GM21360 (cell line): Measurements from ENCODE around the gene CTBP1.
"Not testable (repeated sequence)": the region's sequence is repeated elsewhere in the genome, so short reads cannot be mapped to it uniquely, and the experiment has no call there.

Experiments used
- ATAC-seq: cut with Tn5 transposase; IDR thresholded peaks from one replicate; pipeline ENCODE4 v1.9.1; 2021; ENCODE audit warnings: mild to moderate bottlenecking, moderate library complexity; ENCODE audit not compliant: unreplicated experiment

CTBP1 gene

GRCh38 chr4:1248245-1249147 lies at the start of gene CTBP1:
Gene CTBP1, minus strand, starts transcription at chr4:1249130. Its CDS starts 7,799 bp downstream, at chr4:1241331.
- peak; percentile 39 for ATAC-seq

GRCh38 chr4:1298461-1298860 lies 49.5 kb upstream of the CTBP1 start:
- ATAC-seq, result no peak

GRCh38 chr4:1297456-1298325 lies 48.8 kb upstream of the CTBP1 start:
- no peak for ATAC-seq

GRCh38 chr4:1297023-1297395 lies 48.1 kb upstream of the CTBP1 start:
- ATAC-seq, result no peak

GRCh38 chr4:1296324-1297022 lies 47.5 kb upstream of the CTBP1 start:
- no peak for ATAC-seq

- no peak for ATAC-seq
These were observed 46.6 kb upstream of the CTBP1 start for GRCh38 chr4:1295405-1296055.

- ATAC-seq, result no peak
These were observed 46.0 kb upstream of the CTBP1 start for GRCh38 chr4:1294891-1295290.

- no peak for ATAC-seq
These were observed 45.5 kb upstream of the CTBP1 start for GRCh38 chr4:1294424-1294823.

GRCh38 chr4:1293991-1294390 lies 45.1 kb upstream of the CTBP1 start:
- no peak for ATAC-seq

- no peak for ATAC-seq
These were observed 44.6 kb upstream of the CTBP1 start for GRCh38 chr4:1293531-1293941.

GRCh38 chr4:1292703-1293011 lies 43.7 kb upstream of the CTBP1 start:
- not testable (repeated sequence) for ATAC-seq

- ATAC-seq, result no peak
These were observed 43.2 kb upstream of the CTBP1 start for GRCh38 chr4:1291996-1292702.

GRCh38 chr4:1291091-1291490 lies 42.2 kb upstream of the CTBP1 start:
- no peak for ATAC-seq

GRCh38 chr4:1290165-1290977 lies 41.4 kb upstream of the CTBP1 start:
- ATAC-seq, result peak; percentile 2

GRCh38 chr4:1289207-1290164 lies 40.6 kb upstream of the CTBP1 start, which contains the start of gene MAEA:
Gene MAEA, plus strand, starts transcription at chr4:1289891. Its CDS starts 23 bp downstream, at chr4:1289914.
- peak; percentile 92 for ATAC-seq

- ATAC-seq, result no peak
These were observed 39.9 kb upstream of the CTBP1 start for GRCh38 chr4:1288786-1289185.

- ATAC-seq, result no peak
These were observed 37.0 kb upstream of the CTBP1 start for GRCh38 chr4:1285790-1286553.
